PC-3 (cell line): ENCODE measurements around the gene ARHGAP22. TPM values are rescaled to one million over a fixed set of nuclear protein-coding genes. Genes with fewer than 3 reads are reported as not detected.

Experiments
- ATAC-seq: fragments of 200-7000 bp; cut with Tn5 transposase; 2 replicates; pipeline ENCODE4 v1.9.1; 2020; ENCODE audit warnings: mild to moderate bottlenecking, moderate library complexity
- BruUV-seq: library from RNA; stranded (reverse); fragments of 400-500 nt; replicated peaks from 2 replicates; lab custom pipeline; 2021; lab: Mats Ljungman, UMichigan
- CTCF ChIA-PET: fragments of 300-600 bp; sonication (Branson Sonifier 250); formaldehyde crosslinking; loops from one replicate; lab custom pipeline; 2022; ENCODE audit warnings: antibody characterized with exemption; lab: Charles Lee
- POLR2A ChIA-PET: fragments of 300-600 bp; sonication (Branson Sonifier 250); formaldehyde crosslinking; loops from one replicate; lab custom pipeline; 2022; ENCODE audit warnings: antibody characterized with exemption; ENCODE audit not compliant: unreplicated experiment; lab: Charles Lee
- DNase-seq: peaks from one replicate; pipeline ENCODE4 v3.0.0-alpha.2; 2015
- H2AFZ ChIP-seq: fragments of 300-600 bp; sonication (generic); 2 replicates; pipeline ENCODE4 v1.6.0; 2016; ENCODE audit warnings: antibody characterized with exemption, low read length
- H3F3A ChIP-seq: fragments of 300-600 bp; sonication (generic); one replicate; pipeline ENCODE4 v1.6.0; 2017; ENCODE audit warnings: antibody characterized with exemption, low read length, control low read depth, mild to moderate bottlenecking; ENCODE audit not compliant: unreplicated experiment
- H3K27ac ChIP-seq: fragments of 300-600 bp; sonication (generic); 2 replicates; pipeline ENCODE4 v1.5.1; 2016; ENCODE audit warnings: mild to moderate bottlenecking, low read length
- H3K27me3 ChIP-seq: fragments of 300-600 bp; sonication (generic); 2 replicates; pipeline ENCODE4 v1.6.1; 2016; ENCODE audit warnings: low read length, mixed read lengths
- H3K36me3 ChIP-seq: fragments of 300-600 bp; sonication (generic); 2 replicates; pipeline ENCODE4 v1.6.1; 2016; ENCODE audit warnings: low read depth, mixed run types, low read length, mixed read lengths
- H3K4me1 ChIP-seq: fragments of 300-600 bp; sonication (generic); 2 replicates; pipeline ENCODE4 v1.5.1; 2016; ENCODE audit warnings: low read length; ENCODE audit not compliant: insufficient read depth
- H3K4me2 ChIP-seq: fragments of 300-600 bp; sonication (generic); 2 replicates; pipeline ENCODE4 v1.6.0; 2016; ENCODE audit warnings: low read length
- H3K4me3 ChIP-seq: fragments of 300-600 bp; sonication (generic); 2 replicates; pipeline ENCODE4 v1.5.1; 2016; ENCODE audit warnings: mild to moderate bottlenecking, low read length, mixed read lengths
- H3K79me2 ChIP-seq: fragments of 300-600 bp; sonication (generic); 2 replicates; pipeline ENCODE4 v1.6.1; 2017; ENCODE audit warnings: low read length, mixed read lengths
- H3K9ac ChIP-seq: fragments of 300-600 bp; sonication (generic); 2 replicates; pipeline ENCODE4 v1.6.0; 2016; ENCODE audit warnings: mild to moderate bottlenecking, low read length
- H3K9me2 ChIP-seq: fragments of 300-600 bp; sonication (generic); replicated peaks from 2 replicates; pipeline ENCODE4 v1.6.1; 2016; ENCODE audit warnings: mixed run types, low read length, mixed read lengths
- H3K9me3 ChIP-seq: fragments of 300-600 bp; sonication (generic); 2 replicates; pipeline ENCODE4 v1.6.1; 2016; ENCODE audit warnings: low read length, mixed read lengths
- H4K20me1 ChIP-seq: fragments of 300-600 bp; sonication (generic); 2 replicates; pipeline ENCODE4 v1.6.1; 2016; ENCODE audit warnings: low read length, mixed read lengths
- EZH2 ChIP-seq: fragments of 300-600 bp; sonication (generic); IDR thresholded peaks from one replicate; pipeline ENCODE4 v1.6.1; 2017; ENCODE audit warnings: antibody characterized with exemption, mild to moderate bottlenecking, low read length; ENCODE audit not compliant: unreplicated experiment
- EZH2phosphoT487 ChIP-seq: fragments of 300-600 bp; sonication (generic); IDR thresholded peaks from 2 replicates; pipeline ENCODE4 v1.6.1; 2018; ENCODE audit warnings: mild to moderate bottlenecking, antibody characterized with exemption, low read length, borderline replicate concordance
- intact Hi-C: fragments of 100-400 bp; cut with micrococcal nuclease; formaldehyde crosslinking; loops from 2 replicates; pipeline ENCODE4 v1.9.0; 2023
- total RNA-seq: library from RNA; depleted of rRNA; stranded (reverse); fragments of >200 nt; gene quantifications from 2 replicates; pipeline ENCODE4 v1.2.3, GENCODE V29; 2014
- TF ChIP-seq, protein P1 (sequence below): fragments of 300-600 bp; sonication (generic); conservative IDR thresholded peaks from 2 replicates; pipeline ENCODE4 v1.5.1; 2017; ENCODE audit warnings: antibody characterized with exemption, low read depth, mild to moderate bottlenecking, low read length

ARHGAP22 gene
- total RNA-seq, 1 experiment from 2014 or later = 12.2 TPM

DNA sequence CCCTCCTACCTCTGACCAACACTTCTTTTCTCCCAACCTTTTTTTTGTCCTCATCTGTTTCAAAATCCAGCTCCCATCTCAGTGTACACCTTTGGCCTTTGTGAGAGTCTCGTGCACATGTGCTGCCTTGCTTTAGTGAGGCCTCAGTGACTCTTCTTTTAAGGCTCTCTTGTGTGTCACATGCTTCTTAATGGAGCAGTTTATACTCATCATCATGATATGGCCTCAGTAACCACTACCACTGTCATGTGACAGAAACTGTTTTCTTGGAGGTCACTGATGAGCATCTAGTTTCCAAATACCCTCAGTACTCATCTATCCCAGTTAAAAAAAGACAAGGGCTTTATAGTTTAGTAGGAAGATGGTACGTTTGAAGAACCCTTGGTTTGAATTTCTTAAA lies 8.1 kb upstream of the ARHGAP22 start:
- Histone ChIP-seq H3K9ac (no peak overlapping the region), H3K9me3 (no peaks in the 10 kb centered on the region), H2AFZ (no peak overlapping the region), H4K20me1 (no peaks in the 10 kb centered on the region), H3K36me3 (no peaks in the 10 kb centered on the region), H3K9me2 (no peaks in the 10 kb centered on the region), H3K27me3 (no peaks in the 10 kb centered on the region), H3K27ac (no peak overlapping the region), H3K4me3 (no peak overlapping the region), H3K4me1 (peaks cover 3% of the 10 kb centered on the region; the same call in 1 of the 2 replicates), H3K4me2 (no peak overlapping the region), H3F3A (no peaks in the 10 kb centered on the region), H3K79me2 (no peaks in the 10 kb centered on the region)
- no peak for ATAC-seq
- BruUV-seq = no TSS peak
- DNase-seq = no peak
- TF ChIP-seq EZH2 (no peak), EZH2phosphoT487 (no peak)
- TF ChIP-seq, protein P1, sequence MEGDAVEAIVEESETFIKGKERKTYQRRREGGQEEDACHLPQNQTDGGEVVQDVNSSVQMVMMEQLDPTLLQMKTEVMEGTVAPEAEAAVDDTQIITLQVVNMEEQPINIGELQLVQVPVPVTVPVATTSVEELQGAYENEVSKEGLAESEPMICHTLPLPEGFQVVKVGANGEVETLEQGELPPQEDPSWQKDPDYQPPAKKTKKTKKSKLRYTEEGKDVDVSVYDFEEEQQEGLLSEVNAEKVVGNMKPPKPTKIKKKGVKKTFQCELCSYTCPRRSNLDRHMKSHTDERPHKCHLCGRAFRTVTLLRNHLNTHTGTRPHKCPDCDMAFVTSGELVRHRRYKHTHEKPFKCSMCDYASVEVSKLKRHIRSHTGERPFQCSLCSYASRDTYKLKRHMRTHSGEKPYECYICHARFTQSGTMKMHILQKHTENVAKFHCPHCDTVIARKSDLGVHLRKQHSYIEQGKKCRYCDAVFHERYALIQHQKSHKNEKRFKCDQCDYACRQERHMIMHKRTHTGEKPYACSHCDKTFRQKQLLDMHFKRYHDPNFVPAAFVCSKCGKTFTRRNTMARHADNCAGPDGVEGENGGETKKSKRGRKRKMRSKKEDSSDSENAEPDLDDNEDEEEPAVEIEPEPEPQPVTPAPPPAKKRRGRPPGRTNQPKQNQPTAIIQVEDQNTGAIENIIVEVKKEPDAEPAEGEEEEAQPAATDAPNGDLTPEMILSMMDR = no peak
- ChIA-PET CTCF (no interaction called here), POLR2A (no interaction called here)
- intact Hi-C loops = no loop called here

DNA sequence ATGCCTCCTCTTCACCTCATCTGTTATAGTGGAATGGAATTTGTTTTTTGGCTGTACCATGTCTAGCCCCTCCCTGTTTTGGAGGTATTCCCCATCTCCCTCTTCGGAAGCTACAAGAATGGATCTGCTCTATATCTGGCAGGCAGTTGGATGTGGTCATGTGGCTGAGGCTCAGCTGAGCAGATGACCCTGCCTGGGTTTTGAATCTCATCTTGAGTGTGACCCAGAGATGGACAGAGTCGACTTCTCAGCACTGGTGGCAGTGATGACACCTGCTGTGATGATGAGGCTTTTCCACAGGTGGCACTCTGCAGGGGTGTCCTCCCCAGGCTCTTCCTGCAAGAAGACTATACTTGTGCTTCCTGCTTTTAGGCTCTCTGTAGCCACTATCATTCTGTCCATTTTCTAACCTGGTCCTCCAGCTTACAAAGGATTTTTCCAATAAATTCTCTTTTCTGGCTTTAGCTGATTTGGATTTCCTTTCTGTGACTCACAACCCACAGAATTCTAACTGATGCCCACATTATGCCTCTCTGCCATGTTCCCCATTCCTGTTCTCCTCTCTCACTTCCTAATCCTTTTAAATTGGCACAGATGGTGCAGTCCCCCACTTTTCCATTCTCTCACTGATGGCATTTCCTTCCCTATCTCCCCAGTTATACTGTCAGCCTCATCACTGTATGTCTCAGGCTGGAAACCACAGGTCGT lies 7.5 kb upstream of the ARHGAP22 start:
- H3K36me3 ChIP-seq = no peaks in the 10 kb centered on the region
- TF ChIP-seq EZH2 = no peak
- TF ChIP-seq, protein P1 = no peak
- no peak for TF ChIP-seq EZH2phosphoT487
- H3K27ac ChIP-seq = no peak overlapping the region
- no peaks in the 10 kb centered on the region for H3K9me2 ChIP-seq
- CTCF ChIA-PET = no interaction called here
- H3K79me2 ChIP-seq = no peaks in the 10 kb centered on the region
- H2AFZ ChIP-seq = no peak overlapping the region
- H3K4me2 ChIP-seq = no peak overlapping the region
- POLR2A ChIA-PET = no interaction called here
- H3K4me1 ChIP-seq = peaks cover 9% of the 10 kb centered on the region
- no peaks in the 10 kb centered on the region for H3K9me3 ChIP-seq
- no peaks in the 10 kb centered on the region for H3F3A ChIP-seq
- no TSS peak for BruUV-seq
- intact Hi-C loops = no loop called here
- no peak overlapping the region for H3K4me3 ChIP-seq
- no peaks in the 10 kb centered on the region for H4K20me1 ChIP-seq
- ATAC-seq (peak; percentile 21), DNase-seq (peak; percentile 26)
- H3K9ac ChIP-seq = no peak overlapping the region
- no peaks in the 10 kb centered on the region for H3K27me3 ChIP-seq

DNA sequence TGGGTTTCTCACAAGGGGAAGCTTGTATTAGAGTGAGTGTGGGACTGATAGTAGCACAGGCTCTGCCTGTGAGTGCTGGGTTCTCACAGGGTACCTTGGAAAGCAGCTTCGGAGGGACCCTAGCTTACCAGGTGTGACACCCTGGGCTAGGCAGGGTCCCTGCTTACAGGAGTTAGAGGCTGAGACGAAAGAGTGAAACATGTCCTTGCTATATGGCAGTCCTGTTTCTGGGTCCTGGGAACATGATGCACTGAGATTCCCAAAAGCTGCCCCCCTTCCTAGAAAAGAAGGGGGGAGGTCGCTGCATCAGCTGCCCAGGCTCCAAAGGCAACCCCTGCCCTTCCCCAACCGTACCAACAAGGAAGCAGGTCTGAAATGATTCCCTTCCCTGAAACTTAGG lies 6.3 kb upstream of the ARHGAP22 start:
- H3K9ac ChIP-seq = no peak overlapping the region
- BruUV-seq = no TSS peak
- ChIA-PET POLR2A (no interaction called here), CTCF (no interaction called here)
- DNase-seq (no peak), ATAC-seq (no peak)
- no peak overlapping the region for H3K4me3 ChIP-seq
- H4K20me1 ChIP-seq = no peaks in the 10 kb centered on the region
- no peaks in the 10 kb centered on the region for H3K36me3 ChIP-seq
- no peak overlapping the region for H2AFZ ChIP-seq
- intact Hi-C loops = no loop called here
- H3K4me2 ChIP-seq = no peak overlapping the region
- TF ChIP-seq EZH2 = no peak
- TF ChIP-seq, protein P1 = no peak
- TF ChIP-seq EZH2phosphoT487 = no peak
- H3F3A ChIP-seq = no peaks in the 10 kb centered on the region
- H3K4me1 ChIP-seq = peaks cover 21% of the 10 kb centered on the region
- no peaks in the 10 kb centered on the region for H3K79me2 ChIP-seq
- no peaks in the 10 kb centered on the region for H3K9me3 ChIP-seq
- H3K27ac ChIP-seq = no peak overlapping the region
- no peaks in the 10 kb centered on the region for H3K27me3 ChIP-seq
- no peaks in the 10 kb centered on the region for H3K9me2 ChIP-seq
